Upper lobe of right lung (tissue), 1 donor: ENCODE measurements around the gene ABCD2. TPM values are rescaled to one million over a fixed set of nuclear protein-coding genes. Genes with fewer than 3 reads are reported as not detected.
A peak's percentile ranks its signal among the peaks of the same experiment; 100 is the strongest.
"Not testable (repeated sequence)": the region's sequence is repeated elsewhere in the genome, so short reads cannot be mapped to it uniquely, and the experiment has no call there.

Experiments
- ATAC-seq: fragments of 200-7000 bp; cut with Tn5 transposase; one replicate; pipeline ENCODE4 v1.9.1; 2020; ENCODE audit warnings: mild to moderate bottlenecking, moderate library complexity
- DNase-seq: peaks from one replicate; pipeline ENCODE4 v3.0.0-alpha.2; 2020
- H3K27ac ChIP-seq: fragments of 200-600 bp; one replicate; pipeline ENCODE4 v1.8.0; 2022
- H3K27me3 ChIP-seq: fragments of 200-600 bp; one replicate; pipeline ENCODE4 v1.8.0; 2022; ENCODE audit warnings: mild to moderate bottlenecking
- H3K36me3 ChIP-seq: fragments of 200-600 bp; one replicate; pipeline ENCODE4 v1.8.0; 2022
- H3K4me1 ChIP-seq: fragments of 200-600 bp; one replicate; pipeline ENCODE4 v1.8.0; 2022
- H3K4me3 ChIP-seq: fragments of 200-600 bp; one replicate; pipeline ENCODE4 v1.8.0; 2022; ENCODE audit warnings: mild to moderate bottlenecking
- H3K9me3 ChIP-seq: fragments of 200-600 bp; one replicate; pipeline ENCODE4 v1.8.0; 2022
- CTCF ChIP-seq: fragments of 200-600 bp; IDR thresholded peaks from one replicate; pipeline ENCODE4 v1.8.0; 2022; ENCODE audit warnings: antibody characterized with exemption
- intact Hi-C: fragments of 100-400 bp; cut with DNase I; formaldehyde crosslinking; loops from one replicate; pipeline ENCODE4 v1.11.0; 2022
- total RNA-seq: library from RNA; stranded (reverse); fragmentation: NEBNext Ultra II Directional; extraction: Animal tissue kit (Norgen Biotek cat#: 25700); gene quantifications from one replicate; pipeline ENCODE4 v1.2.1, GENCODE V29; 2021
- donor health status: DM: no; HTN: yes; CAD: no; lungs with severe emphysema.

Gene ABCD2
- total RNA-seq, 1 donor from 2014 or later, result 0.46 TPM

- no peak for TF ChIP-seq CTCF
- intact Hi-C loops, result no loop called here
- H3K36me3 ChIP-seq, result no peaks in the 10 kb centered on the region
Observed at GRCh38 chr12:39538679-39539104, 80.9 kb downstream of the ABCD2 start.

GRCh38 chr12:39533951-39534350, 85.7 kb downstream of the ABCD2 start:
- Histone ChIP-seq H3K36me3 (no peaks in the 10 kb centered on the region), H3K27ac (no peak overlapping the region), H3K4me1 (no peaks in the 10 kb centered on the region), H3K9me3 (no peaks in the 10 kb centered on the region), H3K27me3 (no peaks in the 10 kb centered on the region), H3K4me3 (no peak overlapping the region)
- intact Hi-C loops, result no loop called here
- no peak for DNase-seq
- no peak for ATAC-seq
- no peak for TF ChIP-seq CTCF

More at GRCh38 chr12:39538679-39539104, 80.9 kb downstream of the ABCD2 start:
- Histone ChIP-seq H3K4me1 (no peaks in the 10 kb centered on the region), H3K27me3 (no peaks in the 10 kb centered on the region), H3K27ac (no peak overlapping the region), H3K9me3 (no peaks in the 10 kb centered on the region), H3K4me3 (no peak overlapping the region)
- DNase-seq (no peak), ATAC-seq (no peak)

- intact Hi-C loops, result no loop called here
- no peaks in the 10 kb centered on the region for H3K9me3 ChIP-seq
- no peak overlapping the region for H3K4me3 ChIP-seq
- no peaks in the 10 kb centered on the region for H3K36me3 ChIP-seq
- DNase-seq (no peak), ATAC-seq (no peak)
- H3K27ac ChIP-seq, result no peak overlapping the region
- no peaks in the 10 kb centered on the region for H3K27me3 ChIP-seq
- TF ChIP-seq CTCF, result no peak
- H3K4me1 ChIP-seq, result no peaks in the 10 kb centered on the region
Observed at GRCh38 chr12:39532448-39532847, 87.2 kb downstream of the ABCD2 start.

- no peak for TF ChIP-seq CTCF
- Histone ChIP-seq H3K36me3 (no peaks in the 10 kb centered on the region), H3K4me1 (no peaks in the 10 kb centered on the region), H3K4me3 (no peak overlapping the region), H3K27ac (no peak overlapping the region), H3K27me3 (no peaks in the 10 kb centered on the region), H3K9me3 (no peaks in the 10 kb centered on the region)
- intact Hi-C loops, result no loop called here
- ATAC-seq (no peak), DNase-seq (no peak)
Observed at GRCh38 chr12:39526974-39527373, 92.6 kb downstream of the ABCD2 start.

GRCh38 chr12:39522167-39522566, 97.4 kb downstream of the ABCD2 start:
- H3K4me3 ChIP-seq, H3K9me3 ChIP-seq, intact Hi-C loops, H3K27me3 ChIP-seq, H3K4me1 ChIP-seq, DNase-seq, H3K27ac ChIP-seq, H3K36me3 ChIP-seq, ATAC-seq: not testable (repeated sequence)

GRCh38 chr12:39510001-39510400, 109.6 kb downstream of the ABCD2 start:
- intact Hi-C loops, result no loop called here

More at GRCh38 chr12:39510001-39510400, 109.6 kb downstream of the ABCD2 start:
- Histone ChIP-seq H3K36me3 (no peaks in the 10 kb centered on the region), H3K4me3 (no peak overlapping the region), H3K4me1 (no peaks in the 10 kb centered on the region), H3K27ac (no peak overlapping the region), H3K9me3 (no peaks in the 10 kb centered on the region), H3K27me3 (no peaks in the 10 kb centered on the region)
- peak; percentile 16 for ATAC-seq
- no peak for TF ChIP-seq CTCF
- DNase-seq, result no peak
